Prostate gland (tissue), 2 donors: ENCODE measurements around the gene KLHL29. TPM values are rescaled to one million over a fixed set of nuclear protein-coding genes. Genes with fewer than 3 reads are reported as not detected.

Experiments
- DNase-seq: peaks from one replicate; pipeline ENCODE4 v3.0.0-alpha.2; 2019; ENCODE audit warnings: low spot score
- H3K27ac ChIP-seq, 2 donors: fragments of 200-600 bp; sonication (generic); 2 replicates each; pipeline ENCODE4 v1.5.1; 2017 to 2019
- H3K27me3 ChIP-seq: fragments of 200-600 bp; sonication (generic); replicated peaks from 2 replicates; pipeline ENCODE4 v1.5.1; 2019; ENCODE audit not compliant: insufficient read depth
- H3K36me3 ChIP-seq, 2 donors: fragments of 200-600 bp; sonication (generic); 1 replicate in 1 of 2; 2 replicates in 1 of 2; pipeline versions ENCODE4 v1.5.1 to v1.8.1; 2017 to 2019
- H3K4me1 ChIP-seq: fragments of 200-600 bp; sonication (generic); replicated peaks from 2 replicates; pipeline ENCODE4 v1.5.1; 2019
- H3K4me3 ChIP-seq, 2 donors: fragments of 200-600 bp; sonication (generic); 2 replicates each; pipeline ENCODE4 v1.5.1; 2017 to 2019
- H3K9me3 ChIP-seq: fragments of 200-600 bp; sonication (generic); 2 replicates; pipeline ENCODE4 v1.5.1; 2017
- POLR2A ChIP-seq: fragments of 450-650 bp; IDR thresholded peaks from one replicate; pipeline ENCODE4 v1.6.1; 2016; ENCODE audit warnings: antibody characterized with exemption, mild to moderate bottlenecking
- POLR2AphosphoS5 ChIP-seq: sonication (generic); formaldehyde crosslinking; IDR thresholded peaks from one replicate; pipeline ENCODE4 v1.6.1; 2017; ENCODE audit warnings: antibody characterized with exemption
- WGBS: methylation state at CpG from one replicate; pipeline ENCODE4 v1.1.5; 2018; 5-methylcytosine and 5-hydroxymethylcytosine counted together
- intact Hi-C: fragments of 100-400 bp; cut with DNase I; formaldehyde crosslinking; loops from one replicate; pipeline ENCODE4 v1.14.2; 2022
- total RNA-seq, 2 donors: library from RNA; depleted of rRNA; stranded (reverse); fragments of >200 nt; gene quantifications; one replicate each; pipeline ENCODE4 v1.1.0, GENCODE V29; 2016
- TF ChIP-seq, protein P1 (sequence below), 4 experiments: fragments of 200-600 bp in 2 of 4; fragments of 450-650 bp in 2 of 4; sonication (generic) in 2 of 4; IDR thresholded peaks; 1 replicate in 3 of 4; 2 replicates in 1 of 4; pipeline ENCODE4 v1.5.1; 2016 to 2019; ENCODE audit warnings: antibody characterized with exemption in 4 of 4, mild to moderate bottlenecking in 2 of 4, moderate library complexity in 2 of 4

KLHL29 gene
- total RNA-seq = 10 to 100 TPM; 23.3 to 24.8 TPM

DNA sequence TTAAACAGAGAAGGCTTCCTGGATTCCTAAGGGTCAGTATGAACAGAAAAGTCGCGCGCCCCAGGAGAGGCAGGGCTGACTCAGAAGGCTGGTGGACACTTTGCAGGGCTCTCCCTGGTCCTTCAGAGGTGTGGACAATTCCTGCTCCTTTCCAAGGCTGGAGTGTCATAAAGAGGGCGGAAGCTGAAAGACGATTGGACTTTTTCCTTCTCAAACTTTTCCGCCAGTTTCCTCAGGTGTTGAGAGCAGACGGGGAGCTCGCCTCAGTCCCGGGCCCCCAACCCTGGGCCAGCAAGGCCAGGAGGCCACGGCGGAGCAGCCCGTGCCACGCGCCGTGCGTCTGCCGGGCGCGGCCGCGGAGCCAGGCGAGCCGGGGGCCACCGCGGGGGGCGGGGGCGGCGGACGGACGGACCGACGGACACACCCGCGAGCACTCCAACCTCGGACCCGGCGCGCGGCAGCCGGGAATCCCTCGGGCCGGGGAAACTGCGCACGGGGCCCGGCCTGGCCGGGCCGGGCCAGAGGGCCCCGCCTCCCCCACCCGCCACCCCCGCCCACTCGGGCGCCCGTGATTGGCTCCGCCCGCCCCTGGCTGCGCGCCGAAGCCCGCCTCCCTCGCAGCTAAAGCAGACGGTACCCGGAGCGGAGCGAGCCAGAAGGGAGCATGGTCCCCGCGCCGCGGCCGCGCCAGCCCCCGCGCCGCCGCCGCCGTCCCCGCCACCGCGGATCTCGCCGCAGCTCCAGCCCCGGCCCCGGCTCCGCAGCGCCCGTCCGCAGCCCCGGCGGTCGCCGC lies at the start of gene KLHL29:
Gene KLHL29 (plus strand): TSS at position 629 of the 793 bp plus-strand sequence. CDS start 177,018 bp downstream, outside the sequence.
- intact Hi-C loops = loop anchor here (5.0 kb wide), 3 partner anchors 123 to 378 kb away; no protein-coding TSS in a partner anchor
- Histone ChIP-seq H3K4me1 (no peaks in the 10 kb centered on the region), H3K9me3 (no peaks in the 10 kb centered on the region), H3K27me3 (no peaks in the 10 kb centered on the region), H3K36me3 (no peaks in the 10 kb centered on the region), H3K27ac (peak within 1 kb of the TSS; percentile 78 to 79), H3K4me3 (peak within 1 kb of the TSS; percentile 62 to 70)
- WGBS = 8% methylated on average over 44 of the region's 91 CpGs
- DNase-seq = peak; percentile 85
- peak; percentile 81 for TF ChIP-seq POLR2A
- TF ChIP-seq, protein P1, sequence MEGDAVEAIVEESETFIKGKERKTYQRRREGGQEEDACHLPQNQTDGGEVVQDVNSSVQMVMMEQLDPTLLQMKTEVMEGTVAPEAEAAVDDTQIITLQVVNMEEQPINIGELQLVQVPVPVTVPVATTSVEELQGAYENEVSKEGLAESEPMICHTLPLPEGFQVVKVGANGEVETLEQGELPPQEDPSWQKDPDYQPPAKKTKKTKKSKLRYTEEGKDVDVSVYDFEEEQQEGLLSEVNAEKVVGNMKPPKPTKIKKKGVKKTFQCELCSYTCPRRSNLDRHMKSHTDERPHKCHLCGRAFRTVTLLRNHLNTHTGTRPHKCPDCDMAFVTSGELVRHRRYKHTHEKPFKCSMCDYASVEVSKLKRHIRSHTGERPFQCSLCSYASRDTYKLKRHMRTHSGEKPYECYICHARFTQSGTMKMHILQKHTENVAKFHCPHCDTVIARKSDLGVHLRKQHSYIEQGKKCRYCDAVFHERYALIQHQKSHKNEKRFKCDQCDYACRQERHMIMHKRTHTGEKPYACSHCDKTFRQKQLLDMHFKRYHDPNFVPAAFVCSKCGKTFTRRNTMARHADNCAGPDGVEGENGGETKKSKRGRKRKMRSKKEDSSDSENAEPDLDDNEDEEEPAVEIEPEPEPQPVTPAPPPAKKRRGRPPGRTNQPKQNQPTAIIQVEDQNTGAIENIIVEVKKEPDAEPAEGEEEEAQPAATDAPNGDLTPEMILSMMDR (IDR thresholded peaks at IDR 0.05) = no peak
- TF ChIP-seq POLR2AphosphoS5 = peak; percentile 57

DNA sequence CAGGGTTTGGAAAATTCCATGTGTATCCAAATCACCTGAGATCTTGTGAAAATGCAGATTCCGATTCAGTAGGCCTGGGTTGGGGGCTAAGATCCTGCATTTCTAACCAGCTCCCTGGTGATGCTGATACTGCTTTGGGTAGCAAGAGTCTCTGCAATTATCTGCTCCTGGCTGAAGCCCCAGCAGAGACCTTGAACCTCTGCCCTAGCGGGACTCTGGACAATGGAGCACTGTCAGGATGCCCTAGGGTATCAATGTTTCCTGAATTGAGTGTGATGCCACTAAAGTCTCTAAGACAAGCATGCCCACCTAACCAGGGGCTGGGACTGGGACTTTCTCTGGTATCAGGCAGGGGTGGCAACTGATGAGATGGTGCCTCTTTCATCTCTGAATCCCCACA lies 49.4 kb upstream of the KLHL29 start:
- 91% methylated on average over 2 of the region's 2 CpGs for WGBS
- no peak for TF ChIP-seq POLR2A
- TF ChIP-seq, protein P1 (IDR thresholded peaks at IDR 0.05) = no peak
- TF ChIP-seq POLR2AphosphoS5 = no peak
- no peak overlapping the region for H3K27ac ChIP-seq
- no peaks in the 10 kb centered on the region for H3K4me1 ChIP-seq
- no peaks in the 10 kb centered on the region for H3K9me3 ChIP-seq
- H3K4me3 ChIP-seq = no peak overlapping the region
- DNase-seq = no peak
- H3K27me3 ChIP-seq = no peaks in the 10 kb centered on the region
- intact Hi-C loops = no loop called here
- no peaks in the 10 kb centered on the region for H3K36me3 ChIP-seq

DNA sequence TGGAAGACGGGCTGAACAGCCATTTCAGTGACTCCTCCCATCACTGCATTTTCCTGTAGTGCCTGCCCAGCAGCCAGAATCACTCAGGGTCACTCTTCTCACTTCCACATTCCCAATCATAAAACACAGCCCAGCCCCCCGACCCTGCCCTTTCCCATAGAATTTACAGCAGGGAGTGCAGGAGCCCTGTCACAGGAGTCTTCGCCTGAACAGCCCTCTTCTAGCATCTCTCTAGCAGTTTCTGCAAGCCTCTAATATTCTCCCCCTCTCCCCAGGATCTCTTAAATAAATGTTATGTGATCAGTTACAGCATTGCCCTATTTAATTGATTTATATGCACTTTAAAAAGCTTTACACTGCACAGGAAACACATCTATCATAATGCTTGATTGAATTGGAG lies 42.9 kb upstream of the KLHL29 start:
- no peaks in the 10 kb centered on the region for H3K27me3 ChIP-seq
- no peak overlapping the region for H3K4me3 ChIP-seq
- TF ChIP-seq POLR2A (no peak), POLR2AphosphoS5 (no peak)
- WGBS = 59% methylated on average over 3 of the region's 3 CpGs
- no peaks in the 10 kb centered on the region for H3K36me3 ChIP-seq
- H3K4me1 ChIP-seq = no peaks in the 10 kb centered on the region
- DNase-seq = no peak
- H3K27ac ChIP-seq = no peak overlapping the region
- no peaks in the 10 kb centered on the region for H3K9me3 ChIP-seq
- intact Hi-C loops = no loop called here

DNA sequence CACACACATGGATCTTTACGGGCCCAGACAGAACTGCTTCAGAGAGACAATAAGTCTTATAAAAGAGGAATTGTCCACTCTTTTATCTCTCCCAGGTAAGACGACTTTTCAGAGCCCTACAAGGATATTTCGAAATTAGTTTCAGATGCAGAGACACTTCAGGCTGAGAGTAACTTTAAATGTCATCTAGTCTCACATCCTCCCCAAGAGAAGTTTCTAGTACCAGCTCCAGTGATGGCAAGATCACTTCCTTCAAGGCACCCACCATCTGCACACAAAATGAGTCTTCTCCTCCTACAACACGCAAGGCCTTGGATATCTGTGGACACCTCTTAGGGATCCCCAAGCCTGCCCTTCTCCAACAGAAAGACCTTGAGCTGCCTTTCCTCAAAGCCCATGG lies 39.0 kb upstream of the KLHL29 start:
- no peak for TF ChIP-seq POLR2A
- no peak for TF ChIP-seq POLR2AphosphoS5
- TF ChIP-seq, protein P1 (IDR thresholded peaks at IDR 0.05) = no peak
- Histone ChIP-seq H3K36me3 (no peaks in the 10 kb centered on the region), H3K27me3 (no peaks in the 10 kb centered on the region), H3K9me3 (no peaks in the 10 kb centered on the region), H3K4me1 (no peaks in the 10 kb centered on the region), H3K4me3 (no peak overlapping the region), H3K27ac (no peak overlapping the region)
- 97% methylated on average over 4 of the region's 4 CpGs for WGBS
- DNase-seq = no peak
- intact Hi-C loops = no loop called here

DNA sequence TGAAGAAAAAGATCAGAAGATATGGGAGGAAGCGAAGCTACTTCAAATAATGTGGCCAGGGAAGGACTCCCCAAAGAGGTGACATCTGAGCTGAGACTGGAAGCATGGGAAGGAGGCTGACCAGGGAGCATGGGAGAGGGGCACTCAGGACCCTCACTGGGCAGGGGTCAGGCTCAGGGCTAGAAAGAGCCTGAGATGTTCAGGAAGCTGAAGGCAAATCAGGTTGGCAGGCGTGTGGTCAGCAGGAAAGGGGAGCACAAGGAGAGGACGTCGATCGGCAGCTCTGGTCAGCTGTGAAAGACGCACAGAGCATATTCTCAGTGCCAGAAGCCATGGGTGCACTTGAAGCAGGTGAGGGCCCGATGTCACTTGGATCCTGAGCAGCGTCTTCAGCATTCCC lies 38.2 kb upstream of the KLHL29 start:
- no peaks in the 10 kb centered on the region for H3K36me3 ChIP-seq
- no peak for DNase-seq
- TF ChIP-seq POLR2AphosphoS5 (no peak), POLR2A (no peak)
- TF ChIP-seq, protein P1 (IDR thresholded peaks at IDR 0.05) = no peak
- peaks cover 2% of the 10 kb centered on the region for H3K27me3 ChIP-seq
- H3K4me1 ChIP-seq = no peaks in the 10 kb centered on the region
- no peak overlapping the region for H3K27ac ChIP-seq
- WGBS = 87% methylated on average over 8 of the region's 8 CpGs
- H3K9me3 ChIP-seq = no peaks in the 10 kb centered on the region
- no peak overlapping the region for H3K4me3 ChIP-seq
- intact Hi-C loops = no loop called here
